Suprapubic skin (tissue), 4 donors: ENCODE data around the gene CYTIP. TPM values are rescaled to one million over a fixed set of nuclear protein-coding genes. Genes with fewer than 3 reads are reported as not detected.

Experiments used
- DNase-seq, 2 donors: peaks; one replicate each; pipeline ENCODE4 v3.0.0-alpha.2; 2019; ENCODE audit warnings: low spot score in 2 of 2
- H3K27ac ChIP-seq: fragments of 200-600 bp; sonication (generic); one replicate; pipeline ENCODE4 v1.5.1; 2019
- H3K27me3 ChIP-seq: fragments of 200-600 bp; sonication (generic); one replicate; pipeline ENCODE4 v1.5.1; 2019
- H3K36me3 ChIP-seq: fragments of 200-600 bp; sonication (generic); one replicate; pipeline ENCODE4 v1.5.1; 2019
- H3K4me1 ChIP-seq: fragments of 200-600 bp; sonication (generic); one replicate; pipeline ENCODE4 v1.5.1; 2019
- H3K4me3 ChIP-seq: fragments of 200-600 bp; sonication (generic); one replicate; pipeline ENCODE4 v1.5.1; 2019; ENCODE audit warnings: mild to moderate bottlenecking
- H3K9me3 ChIP-seq: fragments of 200-600 bp; sonication (generic); one replicate; pipeline ENCODE4 v1.5.1; 2019
- EP300 ChIP-seq: sonication (generic); formaldehyde crosslinking; IDR thresholded peaks from one replicate; pipeline ENCODE4 v1.6.1; 2017; ENCODE audit warnings: antibody characterized with exemption
- POLR2A ChIP-seq, 2 donors: fragments of 450-650 bp; IDR thresholded peaks; one replicate each; pipeline ENCODE4 v1.6.1; 2017; ENCODE audit warnings: antibody characterized with exemption in 2 of 2, mild to moderate bottlenecking in 2 of 2, moderate library complexity in 2 of 2
- POLR2AphosphoS5 ChIP-seq, 3 donors: sonication (generic); formaldehyde crosslinking; IDR thresholded peaks; one replicate each; pipeline ENCODE4 v1.6.1; 2017; ENCODE audit warnings: antibody characterized with exemption in 3 of 3
- WGBS: methylation state at CpG from one replicate; pipeline ENCODE4 v1.1.5; 2018; 5-methylcytosine and 5-hydroxymethylcytosine counted together
- total RNA-seq, 4 donors: library from RNA; depleted of rRNA; stranded (reverse); fragments of >200 nt; gene quantifications; one replicate each; pipeline ENCODE4 v1.1.0, GENCODE V29; 2016
- TF ChIP-seq, protein P1 (sequence below), 2 donors: fragments of 200-600 bp in 1 of 2; fragments of 450-650 bp in 1 of 2; sonication (generic) in 1 of 2; IDR thresholded peaks; one replicate each; pipeline ENCODE4 v1.5.1; 2016 to 2019; ENCODE audit warnings: antibody characterized with exemption in 2 of 2, mild to moderate bottlenecking in 1 of 2, moderate library complexity in 1 of 2

Gene CYTIP
- total RNA-seq, 4 donors from 2014 or later = 2.1 to 9.6 (median 6.1) TPM

DNA sequence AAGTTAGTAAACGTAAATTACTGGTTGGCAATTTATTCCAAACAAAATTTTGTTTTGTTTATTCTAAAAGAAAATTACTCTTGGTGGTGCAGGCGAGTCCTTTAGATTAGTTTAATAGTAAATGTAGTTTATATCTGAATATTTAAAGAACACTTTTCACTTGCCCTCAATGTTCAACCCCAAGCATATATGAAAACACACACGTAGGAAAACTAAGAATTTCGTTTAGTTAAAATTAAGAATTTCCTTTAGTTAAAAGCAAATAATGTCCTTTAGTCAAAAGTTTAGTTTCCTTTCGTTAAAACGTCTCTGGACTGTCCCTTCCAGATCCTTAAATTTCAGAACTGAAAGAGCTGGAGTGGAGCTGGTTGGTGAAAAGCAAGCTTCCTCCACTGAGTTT is 19.1 kb upstream of the CYTIP start:
- no peaks in the 10 kb centered on the region for H3K27me3 ChIP-seq
- no peaks in the 10 kb centered on the region for H3K4me1 ChIP-seq
- H3K4me3 ChIP-seq = no peak overlapping the region
- H3K27ac ChIP-seq = no peak overlapping the region
- no peak for DNase-seq
- no peaks in the 10 kb centered on the region for H3K9me3 ChIP-seq
- no peak for TF ChIP-seq EP300
- 89% methylated on average over 6 of the region's 6 CpGs for WGBS
- H3K36me3 ChIP-seq = no peaks in the 10 kb centered on the region

DNA sequence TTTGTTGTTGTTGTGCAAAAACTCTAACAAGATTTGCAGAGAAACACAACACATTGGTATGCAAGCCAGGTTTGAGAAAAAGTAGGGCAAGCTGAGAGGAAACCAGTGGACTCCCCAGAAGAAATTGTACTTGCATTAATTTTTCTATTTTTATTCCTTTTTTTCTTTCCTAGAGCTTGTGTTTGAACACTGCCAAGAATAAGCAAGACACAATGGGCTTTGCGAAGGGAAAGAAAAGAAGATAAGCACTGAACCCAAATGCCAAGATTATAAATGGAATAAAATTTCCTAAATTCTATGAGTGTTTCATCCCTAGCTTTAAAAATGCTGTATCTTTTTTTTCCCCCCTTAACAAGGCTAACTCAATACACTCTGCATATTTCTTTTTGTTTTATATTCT is 17.0 kb upstream of the CYTIP start:
- H3K27me3 ChIP-seq = no peaks in the 10 kb centered on the region
- no peaks in the 10 kb centered on the region for H3K9me3 ChIP-seq
- H3K4me3 ChIP-seq = no peak overlapping the region
- H3K27ac ChIP-seq = no peak overlapping the region
- H3K4me1 ChIP-seq = no peaks in the 10 kb centered on the region
- 66% methylated on average over 1 of the region's 1 CpG for WGBS
- DNase-seq = no peak
- no peaks in the 10 kb centered on the region for H3K36me3 ChIP-seq
- no peak for TF ChIP-seq POLR2AphosphoS5 (IDR thresholded peaks at IDR 0.05)
- TF ChIP-seq EP300 = no peak
- no peak for TF ChIP-seq POLR2A (IDR thresholded peaks at IDR 0.05)

DNA sequence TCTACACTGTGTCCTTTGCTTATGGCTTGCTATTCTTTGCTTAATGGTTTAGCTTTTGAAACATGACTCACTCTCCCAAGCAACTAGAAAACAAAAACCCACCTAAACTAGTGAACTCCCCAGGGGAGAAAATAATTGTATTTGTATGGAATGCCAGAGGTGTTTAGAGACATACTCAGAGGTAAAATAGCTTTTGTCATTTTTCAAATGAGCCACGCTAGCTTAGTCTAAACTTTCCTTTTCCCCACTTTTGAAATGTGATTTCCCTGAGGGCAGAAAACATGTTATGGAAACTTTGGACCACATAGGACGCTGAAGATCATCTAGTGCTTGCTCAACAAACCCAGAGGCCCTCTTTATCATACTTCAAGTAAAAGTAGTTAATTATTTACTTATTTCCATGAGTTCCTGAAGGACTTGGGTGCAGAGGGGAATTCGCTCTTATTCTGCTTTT is 16.5 kb upstream of the CYTIP start:
- WGBS = 43% methylated on average over 3 of the region's 3 CpGs
- no peak for TF ChIP-seq POLR2AphosphoS5 (IDR thresholded peaks at IDR 0.05)
- TF ChIP-seq, protein P1, sequence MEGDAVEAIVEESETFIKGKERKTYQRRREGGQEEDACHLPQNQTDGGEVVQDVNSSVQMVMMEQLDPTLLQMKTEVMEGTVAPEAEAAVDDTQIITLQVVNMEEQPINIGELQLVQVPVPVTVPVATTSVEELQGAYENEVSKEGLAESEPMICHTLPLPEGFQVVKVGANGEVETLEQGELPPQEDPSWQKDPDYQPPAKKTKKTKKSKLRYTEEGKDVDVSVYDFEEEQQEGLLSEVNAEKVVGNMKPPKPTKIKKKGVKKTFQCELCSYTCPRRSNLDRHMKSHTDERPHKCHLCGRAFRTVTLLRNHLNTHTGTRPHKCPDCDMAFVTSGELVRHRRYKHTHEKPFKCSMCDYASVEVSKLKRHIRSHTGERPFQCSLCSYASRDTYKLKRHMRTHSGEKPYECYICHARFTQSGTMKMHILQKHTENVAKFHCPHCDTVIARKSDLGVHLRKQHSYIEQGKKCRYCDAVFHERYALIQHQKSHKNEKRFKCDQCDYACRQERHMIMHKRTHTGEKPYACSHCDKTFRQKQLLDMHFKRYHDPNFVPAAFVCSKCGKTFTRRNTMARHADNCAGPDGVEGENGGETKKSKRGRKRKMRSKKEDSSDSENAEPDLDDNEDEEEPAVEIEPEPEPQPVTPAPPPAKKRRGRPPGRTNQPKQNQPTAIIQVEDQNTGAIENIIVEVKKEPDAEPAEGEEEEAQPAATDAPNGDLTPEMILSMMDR (IDR thresholded peaks at IDR 0.05) = no peak
- no peak for TF ChIP-seq POLR2A (IDR thresholded peaks at IDR 0.05)
- no peak for TF ChIP-seq EP300
- Histone ChIP-seq H3K4me3 (no peak overlapping the region), H3K27me3 (no peaks in the 10 kb centered on the region), H3K36me3 (no peaks in the 10 kb centered on the region), H3K4me1 (no peaks in the 10 kb centered on the region), H3K27ac (no peak overlapping the region), H3K9me3 (no peaks in the 10 kb centered on the region)
- DNase-seq = no peak

DNA sequence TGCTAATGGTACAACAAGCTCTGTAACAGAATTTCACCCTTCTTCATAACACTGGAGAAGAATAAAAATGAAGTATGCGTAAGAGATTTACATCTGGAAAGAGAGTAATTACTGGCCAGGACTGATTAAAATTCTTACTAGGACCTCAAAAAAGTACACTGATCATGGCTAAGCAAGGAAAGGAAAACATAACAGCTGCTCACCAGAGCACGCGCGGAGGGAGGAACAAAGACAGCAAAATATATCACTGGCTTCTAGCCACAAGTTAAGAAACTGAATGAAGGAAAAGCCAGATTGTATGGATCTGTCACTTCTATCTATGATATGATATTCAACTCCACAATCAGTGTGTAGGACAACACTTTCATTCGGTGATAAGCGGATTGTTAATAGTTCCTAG is 15.6 kb upstream of the CYTIP start:
- 51% methylated on average over 6 of the region's 6 CpGs for WGBS

DNA sequence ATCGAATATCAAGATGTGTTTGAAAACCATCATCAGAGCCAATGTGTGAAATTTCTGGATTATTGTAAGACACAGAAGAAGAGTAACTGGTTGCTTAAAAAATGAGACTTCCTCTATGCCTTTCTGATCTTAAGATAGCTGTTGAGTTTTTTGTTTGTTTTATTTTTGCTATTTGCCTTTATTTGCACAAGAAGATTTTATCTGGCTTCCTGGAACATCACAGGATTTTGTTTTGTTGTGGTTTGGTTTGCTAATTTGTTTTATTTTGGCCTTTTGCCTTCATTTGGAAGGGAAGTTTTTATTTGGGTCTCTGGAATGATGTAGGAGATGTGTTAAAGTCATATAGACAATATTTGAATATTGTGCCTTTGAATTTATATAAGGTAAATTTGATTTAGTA is 3.9 kb upstream of the CYTIP start:
- TF ChIP-seq POLR2AphosphoS5 (IDR thresholded peaks at IDR 0.05) = no peak
- TF ChIP-seq, protein P1 (IDR thresholded peaks at IDR 0.05) = no peak
- TF ChIP-seq EP300 = no peak
- no peak for TF ChIP-seq POLR2A (IDR thresholded peaks at IDR 0.05)

More for the DNA sequence above, 15.6 kb upstream of the CYTIP start:
- Histone ChIP-seq H3K27me3 (no peaks in the 10 kb centered on the region), H3K4me1 (no peaks in the 10 kb centered on the region), H3K9me3 (no peaks in the 10 kb centered on the region), H3K4me3 (no peak overlapping the region), H3K36me3 (no peaks in the 10 kb centered on the region), H3K27ac (no peak overlapping the region)
- TF ChIP-seq EP300 = no peak
- TF ChIP-seq, protein P1 (IDR thresholded peaks at IDR 0.05) = no peak
- TF ChIP-seq POLR2AphosphoS5 (IDR thresholded peaks at IDR 0.05) = no peak
- no peak for TF ChIP-seq POLR2A (IDR thresholded peaks at IDR 0.05)
- no peak for DNase-seq

DNA sequence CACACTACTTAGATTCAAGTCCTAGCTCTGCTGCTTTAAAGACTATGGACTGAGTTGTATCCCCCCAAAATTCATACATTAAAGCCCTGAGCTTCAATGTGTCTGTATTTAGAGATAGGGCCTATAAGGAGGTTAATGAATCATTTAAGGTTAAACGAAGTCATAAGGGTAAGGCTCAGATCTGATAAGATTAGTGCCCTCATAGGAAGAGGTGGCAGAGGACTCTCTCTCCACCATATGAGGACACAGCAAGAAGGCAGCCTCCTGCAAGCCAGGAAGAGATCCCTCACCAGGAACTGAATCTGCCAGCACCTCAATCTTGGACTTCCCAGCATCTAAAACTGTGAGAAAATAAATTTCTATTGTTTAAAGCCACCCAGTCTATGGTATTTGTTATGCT is 3.1 kb upstream of the CYTIP start:
- Histone ChIP-seq H3K36me3 (no peaks in the 10 kb centered on the region), H3K27ac (no peak overlapping the region), H3K27me3 (no peaks in the 10 kb centered on the region), H3K4me1 (no peaks in the 10 kb centered on the region), H3K4me3 (no peak overlapping the region), H3K9me3 (no peaks in the 10 kb centered on the region)
- WGBS = 45% methylated on average over 1 of the region's 1 CpG
- TF ChIP-seq, protein P1 (IDR thresholded peaks at IDR 0.05) = no peak
- no peak for TF ChIP-seq POLR2AphosphoS5 (IDR thresholded peaks at IDR 0.05)
- no peak for TF ChIP-seq POLR2A (IDR thresholded peaks at IDR 0.05)
- no peak for TF ChIP-seq EP300
- no peak for DNase-seq

More for the DNA sequence above, 3.9 kb upstream of the CYTIP start:
- H3K27ac ChIP-seq = no peak overlapping the region
- no peak for DNase-seq
- H3K4me3 ChIP-seq = no peak overlapping the region
- H3K9me3 ChIP-seq = no peaks in the 10 kb centered on the region
- no peaks in the 10 kb centered on the region for H3K36me3 ChIP-seq
- no peaks in the 10 kb centered on the region for H3K4me1 ChIP-seq
- no peaks in the 10 kb centered on the region for H3K27me3 ChIP-seq
- 82% methylated on average over 1 of the region's 1 CpG for WGBS
